Left ventricle myocardium inferior (tissue), 1 donor: ENCODE results near the gene GPR78. TPM values are rescaled to one million over a fixed set of nuclear protein-coding genes. Genes with fewer than 3 reads are reported as not detected.

Experiments used
- total RNA-seq: library from RNA; stranded (reverse); fragmentation: NEBNext Ultra II Directional; extraction: Animal tissue kit (Norgen Biotek cat#: 25700); gene quantifications from one replicate; pipeline ENCODE4 v1.2.1, GENCODE V29; 2021
- donor health status: DM: no; HTN: yes; CAD: no; lungs with severe emphysema.

The GPR78 gene
- total RNA-seq, 1 donor from 2014 or later = not detected

Other genes starting within 250 kb of the GPR78 start
- gene ACOX3, start 139.7 kb upstream of the GPR78 start, total RNA-seq = 22.0 TPM
- gene TRMT44, start 139.6 kb upstream of the GPR78 start, total RNA-seq = 9.2 TPM
- 0.27 TPM for gene CPZ, start 12.4 kb downstream of the GPR78 start, total RNA-seq